VCaP (cell line): ENCODE results near the gene AKAP7.
"Not testable (repeated sequence)": the region's sequence is repeated elsewhere in the genome, so short reads cannot be mapped to it uniquely, and the experiment has no call there.

Source experiments
- H3K27ac ChIP-seq: fragments of 450-650 bp; 2 replicates; pipeline ENCODE4 v1.5.1; 2017
- TF ChIP-seq, protein P1 (sequence below): fragments of 450-650 bp; conservative IDR thresholded peaks from 2 replicates; pipeline ENCODE4 v1.5.1; 2017; ENCODE audit warnings: mild to moderate bottlenecking, moderate library complexity

Gene AKAP7

GRCh38 chr6:131285548-131285947 is 150.3 kb downstream of the AKAP7 start:
- TF ChIP-seq, protein P1, sequence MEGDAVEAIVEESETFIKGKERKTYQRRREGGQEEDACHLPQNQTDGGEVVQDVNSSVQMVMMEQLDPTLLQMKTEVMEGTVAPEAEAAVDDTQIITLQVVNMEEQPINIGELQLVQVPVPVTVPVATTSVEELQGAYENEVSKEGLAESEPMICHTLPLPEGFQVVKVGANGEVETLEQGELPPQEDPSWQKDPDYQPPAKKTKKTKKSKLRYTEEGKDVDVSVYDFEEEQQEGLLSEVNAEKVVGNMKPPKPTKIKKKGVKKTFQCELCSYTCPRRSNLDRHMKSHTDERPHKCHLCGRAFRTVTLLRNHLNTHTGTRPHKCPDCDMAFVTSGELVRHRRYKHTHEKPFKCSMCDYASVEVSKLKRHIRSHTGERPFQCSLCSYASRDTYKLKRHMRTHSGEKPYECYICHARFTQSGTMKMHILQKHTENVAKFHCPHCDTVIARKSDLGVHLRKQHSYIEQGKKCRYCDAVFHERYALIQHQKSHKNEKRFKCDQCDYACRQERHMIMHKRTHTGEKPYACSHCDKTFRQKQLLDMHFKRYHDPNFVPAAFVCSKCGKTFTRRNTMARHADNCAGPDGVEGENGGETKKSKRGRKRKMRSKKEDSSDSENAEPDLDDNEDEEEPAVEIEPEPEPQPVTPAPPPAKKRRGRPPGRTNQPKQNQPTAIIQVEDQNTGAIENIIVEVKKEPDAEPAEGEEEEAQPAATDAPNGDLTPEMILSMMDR = no peak
- H3K27ac ChIP-seq = no peak overlapping the region

- no peak overlapping the region for H3K27ac ChIP-seq
- TF ChIP-seq, protein P1 = no peak
Measured at GRCh38 chr6:131286469-131287040, 151.3 kb downstream of the AKAP7 start.

DNA sequence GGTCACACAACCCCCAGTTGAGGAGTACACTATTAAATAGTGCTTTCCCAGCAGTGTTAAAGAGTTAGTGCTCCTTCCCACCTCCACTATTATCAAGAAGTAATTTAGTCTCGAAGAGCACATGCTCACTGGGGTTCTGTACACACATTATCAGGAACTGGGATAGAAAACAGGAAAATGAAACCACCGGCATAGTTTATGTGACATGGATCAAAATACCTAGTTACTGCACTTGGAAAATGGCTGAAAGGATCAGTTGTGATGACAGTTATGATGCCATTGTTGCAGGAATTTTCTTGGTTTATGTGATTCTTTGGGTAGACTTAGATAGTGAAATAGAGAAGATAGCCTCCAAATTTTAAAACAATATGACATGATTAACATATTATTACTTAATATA is 152.9 kb downstream of the AKAP7 start:
- TF ChIP-seq, protein P1 = no peak
- H3K27ac ChIP-seq = no peak overlapping the region

DNA sequence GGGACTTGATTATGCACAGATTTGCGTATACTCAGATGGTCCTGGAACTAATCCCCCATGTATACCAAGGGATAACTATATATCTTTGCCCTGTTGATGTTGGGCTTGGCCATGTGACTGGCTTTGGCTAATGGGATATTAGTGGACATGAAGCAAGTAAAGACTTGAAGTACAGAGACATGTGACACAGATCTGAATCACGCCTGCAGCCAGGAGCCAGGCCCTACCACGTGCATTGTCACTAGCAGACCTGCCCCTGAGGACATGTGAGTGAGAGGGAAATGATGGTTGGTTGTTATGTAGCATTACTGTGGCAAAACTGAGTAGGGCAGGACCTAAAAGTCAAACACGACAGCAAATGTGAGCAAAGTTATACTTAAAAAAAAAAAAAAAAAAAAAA is 155.7 kb downstream of the AKAP7 start:
- TF ChIP-seq, protein P1 = no peak
- H3K27ac ChIP-seq = no peak overlapping the region

DNA sequence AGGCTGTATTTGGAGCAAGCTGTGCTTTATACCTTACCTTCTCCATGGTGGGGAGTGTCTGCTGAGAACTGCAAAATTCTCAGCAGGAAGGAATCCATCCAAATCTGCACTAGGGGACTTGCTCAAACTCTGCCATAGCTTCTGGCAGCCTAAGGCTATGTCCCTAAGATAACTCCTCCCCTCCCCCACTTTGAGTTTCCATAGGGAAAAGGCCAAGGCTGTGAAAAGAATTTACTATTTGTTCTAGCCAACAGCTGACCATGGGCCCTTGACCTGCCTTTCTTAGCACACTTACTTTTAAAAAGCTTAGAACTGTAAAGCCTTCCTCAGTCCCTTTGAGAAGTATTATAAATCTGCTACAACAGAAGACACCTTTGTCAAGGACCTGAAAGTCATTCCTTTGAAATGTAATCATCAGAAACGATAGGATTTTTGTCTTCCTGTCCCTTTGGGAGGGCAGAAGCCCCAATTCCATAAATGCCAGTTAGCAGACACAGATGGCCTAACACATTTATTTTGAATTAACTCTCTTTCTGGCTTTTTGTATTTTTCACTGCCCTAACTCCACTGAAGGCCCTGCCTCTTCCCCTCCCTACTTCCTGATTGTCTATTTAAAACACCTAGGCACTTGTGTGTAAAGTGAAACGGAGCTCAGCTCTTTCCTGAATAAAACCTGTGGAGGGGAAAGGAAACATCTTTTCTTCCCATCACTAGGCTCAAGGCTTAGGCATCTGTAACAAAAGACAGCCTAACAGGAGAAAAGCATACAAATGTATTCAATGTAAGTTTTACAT is 157.1 kb downstream of the AKAP7 start:
- H3K27ac ChIP-seq = no peak overlapping the region
- TF ChIP-seq, protein P1 = no peak

DNA sequence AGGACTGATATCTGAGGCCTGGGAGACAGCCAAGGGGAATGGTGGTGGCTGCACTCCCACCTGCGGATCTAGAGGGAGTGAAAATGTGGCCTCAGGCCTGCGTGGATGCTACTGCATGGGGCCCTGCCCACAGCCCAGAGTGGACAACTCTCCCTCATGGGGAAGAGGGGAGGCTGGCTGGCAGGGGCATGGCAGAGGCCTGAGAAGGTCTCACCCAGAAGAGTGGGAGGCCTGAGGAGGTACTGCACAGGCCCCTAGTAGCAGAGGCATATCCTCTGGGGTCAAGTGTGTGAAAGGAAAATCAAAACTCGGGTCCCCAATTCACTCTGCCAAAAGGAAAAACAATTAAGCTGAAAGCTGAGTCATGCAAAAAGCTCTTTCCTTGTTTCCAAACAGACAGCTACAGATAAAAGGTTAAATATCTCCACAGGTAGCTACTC is 158.2 kb downstream of the AKAP7 start:
- H3K27ac ChIP-seq = no peak overlapping the region
- TF ChIP-seq, protein P1 = no peak

- TF ChIP-seq, protein P1 = no peak
- H3K27ac ChIP-seq = no peak overlapping the region
Measured at GRCh38 chr6:131295081-131295480, 159.8 kb downstream of the AKAP7 start.

DNA sequence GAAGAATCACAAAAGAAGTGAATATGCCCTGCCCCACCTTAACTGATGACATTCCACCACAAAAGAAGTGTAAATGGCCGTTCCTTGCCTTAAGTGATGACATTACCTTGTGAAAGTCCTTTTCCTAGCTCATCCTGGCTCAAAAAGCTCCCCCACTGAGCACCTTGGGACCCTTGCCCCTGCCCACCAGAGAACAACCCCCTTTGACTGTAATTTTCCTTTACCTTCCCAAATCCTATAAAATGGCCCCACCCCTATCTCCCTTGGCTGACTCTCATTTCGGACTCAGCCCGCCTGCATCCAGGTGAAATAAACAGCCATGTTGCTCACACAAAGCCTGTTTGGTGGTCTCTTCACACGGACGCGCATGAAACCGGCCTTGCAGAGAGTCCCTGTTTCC is 165.6 kb downstream of the AKAP7 start:
- H3K27ac ChIP-seq = not testable (repeated sequence)
